HEK293 (cell line): ENCODE data around the gene MSI2.

Experiments
- CTCF ChIP-seq: fragments of 450-650 bp; formaldehyde crosslinking; IDR thresholded peaks from 2 replicates; pipeline ENCODE4 v1.5.1; 2016; ENCODE audit warnings: missing biosample characterization, missing genetic modification characterization
- MYNN ChIP-seq: fragments of 450-650 bp; formaldehyde crosslinking; IDR thresholded peaks from 2 replicates; pipeline ENCODE4 v1.5.1; 2016; ENCODE audit warnings: missing biosample characterization, missing genetic modification characterization, borderline replicate concordance
- REST ChIP-seq: fragments of 450-650 bp; formaldehyde crosslinking; IDR thresholded peaks from 2 replicates; pipeline ENCODE4 v1.5.1; 2016; ENCODE audit warnings: missing biosample characterization, missing genetic modification characterization
- ZNF175 ChIP-seq: fragments of 450-650 bp; formaldehyde crosslinking; IDR thresholded peaks from 2 replicates; pipeline ENCODE4 v1.5.1; 2016; ENCODE audit warnings: missing biosample characterization, missing genetic modification characterization
- ZNF558 ChIP-seq: fragments of 450-650 bp; formaldehyde crosslinking; IDR thresholded peaks from 2 replicates; pipeline ENCODE4 v1.5.1; 2016; ENCODE audit warnings: missing biosample characterization, missing genetic modification characterization
- ZNF830 ChIP-seq: fragments of 450-650 bp; IDR thresholded peaks from 2 replicates; pipeline ENCODE4 v1.5.0; 2018; ENCODE audit warnings: missing biosample characterization, missing genetic modification characterization, low read depth, mild to moderate bottlenecking, moderate library complexity
- TF ChIP-seq, protein P1 (sequence below): fragments of 450-650 bp; formaldehyde crosslinking; IDR thresholded peaks from 2 replicates; pipeline ENCODE4 v1.5.1; 2016; ENCODE audit warnings: missing biosample characterization, missing genetic modification characterization

- TF ChIP-seq CTCF (no peak), ZNF558 (tag by site-specific recombination) (no peak), ZNF830 (tag by site-specific recombination) (no peak), MYNN (tag by site-specific recombination) (no peak), REST (no peak), ZNF175 (no peak)
- TF ChIP-seq, protein P1, sequence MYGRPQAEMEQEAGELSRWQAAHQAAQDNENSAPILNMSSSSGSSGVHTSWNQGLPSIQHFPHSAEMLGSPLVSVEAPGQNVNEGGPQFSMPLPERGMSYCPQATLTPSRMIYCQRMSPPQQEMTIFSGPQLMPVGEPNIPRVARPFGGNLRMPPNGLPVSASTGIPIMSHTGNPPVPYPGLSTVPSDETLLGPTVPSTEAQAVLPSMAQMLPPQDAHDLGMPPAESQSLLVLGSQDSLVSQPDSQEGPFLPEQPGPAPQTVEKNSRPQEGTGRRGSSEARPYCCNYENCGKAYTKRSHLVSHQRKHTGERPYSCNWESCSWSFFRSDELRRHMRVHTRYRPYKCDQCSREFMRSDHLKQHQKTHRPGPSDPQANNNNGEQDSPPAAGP: no peak
These were observed 421.5 kb downstream of the MSI2 start for GRCh38 chr17:57677858-57678257.
